Astrocyte (in vitro differentiated cells and primary cell): ENCODE results near the gene NR1D1. TPM values are rescaled to one million over a fixed set of nuclear protein-coding genes. Genes with fewer than 3 reads are reported as not detected.

Experiments used
- DNase-seq: peaks from one replicate; pipeline ENCODE4 v3.0.0-alpha.2; 2010; ENCODE audit warnings: low read depth
- FAIRE-seq: peaks from 2 replicates; lab custom pipeline; 2011; peaks lifted over from hg19 to GRCh38; lab: Jason Lieb, UNC
- H2AFZ ChIP-seq: 2 replicates; pipeline ENCODE4 v1.6.0; 2012; ENCODE audit warnings: low read depth, low read length, inconsistent platforms
- H3K27ac ChIP-seq: 2 replicates; pipeline ENCODE4 v1.5.1; 2011; ENCODE audit warnings: low read depth, low read length, inconsistent platforms
- H3K27me3 ChIP-seq: 2 replicates; pipeline ENCODE4 v1.6.0; 2011; ENCODE audit warnings: low read length, inconsistent platforms; ENCODE audit not compliant: insufficient read depth
- H3K36me3 ChIP-seq: 2 replicates; pipeline ENCODE4 v1.5.1; 2011; ENCODE audit warnings: low read length, inconsistent platforms; ENCODE audit not compliant: insufficient read depth
- H3K4me1 ChIP-seq: 2 replicates; pipeline ENCODE4 v1.5.1; 2011; ENCODE audit warnings: low read length, inconsistent platforms; ENCODE audit not compliant: insufficient read depth
- H3K4me2 ChIP-seq: 2 replicates; pipeline ENCODE4 v1.6.0; 2012; ENCODE audit warnings: low read length, inconsistent platforms
- H3K4me3 ChIP-seq: 2 replicates; pipeline ENCODE4 v1.5.1; 2011; ENCODE audit warnings: low read depth, mild to moderate bottlenecking, low read length, inconsistent platforms; ENCODE audit not compliant: insufficient read depth
- H3K79me2 ChIP-seq: 2 replicates; pipeline ENCODE4 v1.6.0; 2012; ENCODE audit warnings: mild to moderate bottlenecking, low read length, inconsistent platforms; ENCODE audit not compliant: insufficient read depth
- H3K9ac ChIP-seq: 2 replicates; pipeline ENCODE4 v1.6.0; 2012; ENCODE audit warnings: mild to moderate bottlenecking, low read length, inconsistent platforms
- H3K9me3 ChIP-seq: 2 replicates; pipeline ENCODE4 v1.5.1; 2012; ENCODE audit warnings: low read depth, mild to moderate bottlenecking, low read length, inconsistent platforms; ENCODE audit not compliant: insufficient read depth
- H4K20me1 ChIP-seq: 2 replicates; pipeline ENCODE4 v1.6.0; 2012; ENCODE audit warnings: low read length, inconsistent platforms; ENCODE audit not compliant: insufficient read depth
- H3K27ac Mint-ChIP-seq: one replicate; pipeline ENCODE4 v1.8.0; 2021; ENCODE audit warnings: mild to moderate bottlenecking, mixed read lengths; ENCODE audit not compliant: unreplicated experiment
- H3K27me3 Mint-ChIP-seq: one replicate; pipeline ENCODE4 v1.8.0; 2021; ENCODE audit warnings: low read depth, mixed read lengths; ENCODE audit not compliant: unreplicated experiment
- H3K36me3 Mint-ChIP-seq: one replicate; pipeline ENCODE4 v1.8.0; 2021; ENCODE audit warnings: low read depth, mixed read lengths; ENCODE audit not compliant: unreplicated experiment
- H3K4me1 Mint-ChIP-seq: one replicate; pipeline ENCODE4 v1.8.0; 2021; ENCODE audit warnings: low read depth, mixed read lengths; ENCODE audit not compliant: unreplicated experiment
- H3K4me3 Mint-ChIP-seq: one replicate; pipeline ENCODE4 v1.8.0; 2021; ENCODE audit warnings: mild to moderate bottlenecking, moderate library complexity, mixed read lengths; ENCODE audit not compliant: unreplicated experiment
- H3K9me3 Mint-ChIP-seq: one replicate; pipeline ENCODE4 v1.8.0; 2021; ENCODE audit warnings: mild to moderate bottlenecking, mixed read lengths; ENCODE audit not compliant: unreplicated experiment
- CTCF ChIP-seq: IDR thresholded peaks from 2 replicates; pipeline ENCODE4 v1.5.1; 2011; ENCODE audit warnings: low read depth, mild to moderate bottlenecking, inconsistent platforms, low read length, moderate library complexity; ENCODE audit not compliant: insufficient read depth
- EZH2 ChIP-seq: IDR thresholded peaks from 2 replicates; pipeline ENCODE4 v1.6.1; 2012; ENCODE audit warnings: mild to moderate bottlenecking, low read length, inconsistent platforms; ENCODE audit not compliant: insufficient read depth
- total RNA-seq: library from RNA; stranded (reverse); gene quantifications from 2 replicates; pipeline ENCODE4 v1.2.1, GENCODE V29; 2021

NR1D1 gene
- total RNA-seq, 1 donor from 2014 or later: 8.7 TPM

DNA sequence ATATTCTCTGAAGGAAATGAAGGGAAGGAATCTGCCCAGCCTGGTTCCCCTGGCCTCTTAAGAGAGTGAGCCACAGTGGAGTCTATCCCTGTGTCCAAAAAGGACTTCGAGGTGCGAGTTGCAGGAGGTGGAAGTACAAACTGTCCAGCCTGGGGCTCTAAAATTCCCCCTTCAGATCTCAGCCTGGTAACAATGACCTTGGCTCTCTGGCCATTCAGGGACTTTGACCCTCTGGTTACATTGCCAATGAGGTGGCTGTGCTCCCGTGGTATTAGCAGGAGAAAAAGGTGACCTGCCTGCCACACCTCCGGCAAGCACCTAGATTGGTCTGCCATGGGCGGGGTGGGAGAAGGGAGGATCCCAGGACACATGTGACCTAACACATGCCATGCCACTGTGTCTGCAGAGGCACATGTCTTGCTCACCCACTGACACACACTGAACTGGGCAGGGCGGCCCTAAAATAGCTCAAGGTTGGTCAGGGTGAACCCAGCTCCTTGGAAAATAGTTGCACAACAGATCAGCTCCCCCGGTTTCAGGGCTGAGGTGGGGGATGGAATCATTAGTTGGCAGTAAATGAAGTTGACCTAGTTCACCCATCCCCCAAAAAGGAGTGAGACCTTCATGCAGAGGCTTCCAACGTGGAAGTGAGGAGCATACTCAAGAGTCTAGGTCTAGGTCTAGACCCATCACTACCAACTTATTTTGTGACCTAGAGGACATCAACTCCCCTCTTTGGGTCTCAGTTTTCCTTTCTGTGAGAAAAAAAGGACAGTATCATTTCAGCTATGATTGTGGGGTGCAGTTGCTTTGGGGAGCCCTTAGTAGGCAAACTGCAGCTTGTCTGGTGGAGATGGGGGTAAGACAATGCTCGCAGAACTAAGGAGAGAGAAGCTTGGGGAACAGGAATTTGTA is 2.2 kb downstream of the NR1D1 start:
- H3K9me3 ChIP-seq: no peaks in the 10 kb centered on the region
- H3K9ac ChIP-seq: peak overlapping the region; percentile 70
- peaks cover 17% of the 10 kb centered on the region for H3K79me2 ChIP-seq
- peak overlapping the region; percentile 50 for H3K4me3 ChIP-seq
- H3K36me3 ChIP-seq: peaks cover 5% of the 10 kb centered on the region
- H3K27me3 ChIP-seq: no peaks in the 10 kb centered on the region
- Mint-ChIP-seq H3K27ac (peak overlapping the region; percentile 97), H3K27me3 (no peaks in the 10 kb centered on the region), H3K9me3 (no peaks in the 10 kb centered on the region), H3K4me3 (peak overlapping the region; percentile 88), H3K4me1 (peaks cover 29% of the 10 kb centered on the region), H3K36me3 (peaks cover 28% of the 10 kb centered on the region)
- no peaks in the 10 kb centered on the region for H4K20me1 ChIP-seq
- FAIRE-seq (no peak), DNase-seq (no peak)
- peaks cover 34% of the 10 kb centered on the region for H3K4me1 ChIP-seq
- peak overlapping the region; percentile 73 for H2AFZ ChIP-seq
- H3K27ac ChIP-seq: peak overlapping the region; percentile 84
- peak overlapping the region; percentile 91 for H3K4me2 ChIP-seq
- TF ChIP-seq CTCF: no peak

- H3K4me3 ChIP-seq: no peak overlapping the region
- no peaks in the 10 kb centered on the region for H3K27me3 ChIP-seq
- H3K36me3 ChIP-seq: peaks cover 5% of the 10 kb centered on the region
- no peak overlapping the region for H3K4me2 ChIP-seq
- TF ChIP-seq EZH2: no peak
- no peak for TF ChIP-seq CTCF
- Mint-ChIP-seq H3K27ac (no peak overlapping the region), H3K36me3 (peaks cover 28% of the 10 kb centered on the region), H3K4me1 (peaks cover 31% of the 10 kb centered on the region), H3K27me3 (no peaks in the 10 kb centered on the region), H3K9me3 (no peaks in the 10 kb centered on the region), H3K4me3 (no peak overlapping the region)
- peaks cover 30% of the 10 kb centered on the region for H3K4me1 ChIP-seq
- no peak overlapping the region for H2AFZ ChIP-seq
- no peaks in the 10 kb centered on the region for H3K9me3 ChIP-seq
- no peak overlapping the region for H3K9ac ChIP-seq
- H3K27ac ChIP-seq: no peak overlapping the region
- no peak for FAIRE-seq
- no peaks in the 10 kb centered on the region for H4K20me1 ChIP-seq
- no peak for DNase-seq
- peaks cover 17% of the 10 kb centered on the region for H3K79me2 ChIP-seq
These were observed 3.3 kb downstream of the NR1D1 start for GRCh38 chr17:40097087-40097486.
